Amniotic stem cell (primary cell): ENCODE results near the gene PSMD7.
"Not testable (repeated sequence)": the region's sequence is repeated elsewhere in the genome, so short reads cannot be mapped to it uniquely, and the experiment has no call there.

Experiments used
- DNase-seq: peaks from one replicate; lab custom pipeline; 2025; lab: John Stamatoyannopoulos, UW

The PSMD7 gene

GRCh38 chr16:74297145-74297665 lies 591 bp downstream of the PSMD7 start:
- no peak for DNase-seq

- no peak for DNase-seq
Measured at GRCh38 chr16:74298104-74298503, 1.5 kb downstream of the PSMD7 start.

GRCh38 chr16:74302341-74302740 lies 5.7 kb downstream of the PSMD7 start:
- no peak for DNase-seq

GRCh38 chr16:74304164-74304834 lies 7.7 kb downstream of the PSMD7 start:
- DNase-seq, result no peak

GRCh38 chr16:74304835-74305176 lies 8.2 kb downstream of the PSMD7 start:
- no peak for DNase-seq

GRCh38 chr16:74305281-74305680 lies 8.7 kb downstream of the PSMD7 start:
- DNase-seq, result no peak

GRCh38 chr16:74305978-74306784 lies 9.6 kb downstream of the PSMD7 start:
- no peak for DNase-seq

GRCh38 chr16:74307383-74307782 lies 10.8 kb downstream of the PSMD7 start:
- no peak for DNase-seq

- no peak for DNase-seq
Measured at GRCh38 chr16:74309789-74310781, 13.5 kb downstream of the PSMD7 start.

- DNase-seq, result no peak
Measured at GRCh38 chr16:74315059-74315458, 18.4 kb downstream of the PSMD7 start.

- DNase-seq, result no peak
Measured at GRCh38 chr16:74320707-74321106, 24.1 kb downstream of the PSMD7 start.

- DNase-seq, result no peak
Measured at GRCh38 chr16:74321356-74321755, 24.7 kb downstream of the PSMD7 start.

GRCh38 chr16:74322301-74322710 lies 25.7 kb downstream of the PSMD7 start:
- DNase-seq, result no peak

- not testable (repeated sequence) for DNase-seq
Measured at GRCh38 chr16:74324777-74325176, 28.2 kb downstream of the PSMD7 start.

- DNase-seq, result no peak
Measured at GRCh38 chr16:74325641-74326040, 29.0 kb downstream of the PSMD7 start.

- not testable (repeated sequence) for DNase-seq
Measured at GRCh38 chr16:74328346-74328745, 31.7 kb downstream of the PSMD7 start.

GRCh38 chr16:74332469-74332868 lies 35.9 kb downstream of the PSMD7 start:
- not testable (repeated sequence) for DNase-seq

GRCh38 chr16:74337506-74337905 lies 40.9 kb downstream of the PSMD7 start:
- DNase-seq, result not testable (repeated sequence)

GRCh38 chr16:74339226-74339625 lies 42.6 kb downstream of the PSMD7 start:
- DNase-seq, result not testable (repeated sequence)

- not testable (repeated sequence) for DNase-seq
Measured at GRCh38 chr16:74353038-74353437, 56.4 kb downstream of the PSMD7 start.
